Neural cell (in vitro differentiated cells): ENCODE data around the gene PAQR5.

ENCODE experiments used
- CTCF ChIP-seq: fragments of 450-650 bp; IDR thresholded peaks from 2 replicates; pipeline ENCODE4 v1.5.1; 2014; ENCODE audit warnings: antibody characterized with exemption, mild to moderate bottlenecking, moderate library complexity; ENCODE audit not compliant: poor library complexity, severe bottlenecking
- EP300 ChIP-seq: fragments of 450-650 bp; conservative IDR thresholded peaks from 2 replicates; pipeline ENCODE4 v1.6.1; 2014; ENCODE audit warnings: antibody characterized with exemption, mild to moderate bottlenecking, moderate library complexity; ENCODE audit not compliant: poor library complexity, severe bottlenecking
- EZH2 ChIP-seq: fragments of 200-600, 300-800 bp; shearing (Covaris generic), sonication (generic); IDR thresholded peaks from 2 replicates; pipeline ENCODE4 v1.6.1; 2014; ENCODE audit warnings: antibody characterized with exemption, low read length, borderline replicate concordance, mild to moderate bottlenecking; ENCODE audit not compliant: insufficient read depth, poor library complexity, severe bottlenecking
- POLR2AphosphoS5 ChIP-seq: IDR thresholded peaks from 2 replicates; pipeline ENCODE4 v1.6.1; 2012

DNA sequence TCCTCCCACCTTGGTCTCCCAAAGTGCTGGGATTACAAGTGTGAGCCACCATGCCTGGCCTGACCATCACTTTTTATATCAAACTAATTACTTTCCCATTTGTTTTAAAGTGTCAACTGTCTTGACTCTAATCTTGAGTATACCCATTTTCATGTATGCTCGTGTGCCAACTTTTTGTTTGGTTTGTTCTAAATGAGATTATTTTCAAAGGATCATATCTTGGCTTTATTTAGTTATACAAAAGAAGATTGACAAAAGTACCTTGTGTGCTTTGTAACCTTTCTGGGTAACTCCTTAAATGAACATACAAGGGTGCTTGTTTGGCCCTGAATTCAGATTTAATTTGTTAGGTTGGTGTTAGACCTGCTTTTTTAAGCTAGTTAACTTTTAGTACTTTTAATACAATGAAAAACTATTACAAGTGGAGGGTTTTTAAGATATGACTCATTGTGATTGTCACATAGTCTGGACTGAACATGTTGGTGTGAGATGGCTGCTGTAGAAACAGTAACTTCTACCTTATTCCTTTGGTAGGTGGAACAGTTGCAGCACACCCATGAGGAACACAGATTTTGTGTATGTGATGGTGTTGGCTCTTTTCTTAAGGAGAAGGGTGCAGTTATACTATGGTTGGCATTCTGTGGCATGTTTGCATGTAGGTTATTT lies 126.2 kb downstream of the PAQR5 start:
- no peak for TF ChIP-seq CTCF
- no peak for TF ChIP-seq POLR2AphosphoS5
- TF ChIP-seq EZH2: no peak
- TF ChIP-seq EP300: no peak
